ENCODE data around the gene MYOZ3. TPM values are rescaled to one million over a fixed set of nuclear protein-coding genes. Genes with fewer than 3 reads are reported as not detected.

Gene MYOZ3
- total and polyA plus RNA-seq, 10 donors, result 0.04 to 1.2 (median 0.32) TPM; not detected in 1

DNA sequence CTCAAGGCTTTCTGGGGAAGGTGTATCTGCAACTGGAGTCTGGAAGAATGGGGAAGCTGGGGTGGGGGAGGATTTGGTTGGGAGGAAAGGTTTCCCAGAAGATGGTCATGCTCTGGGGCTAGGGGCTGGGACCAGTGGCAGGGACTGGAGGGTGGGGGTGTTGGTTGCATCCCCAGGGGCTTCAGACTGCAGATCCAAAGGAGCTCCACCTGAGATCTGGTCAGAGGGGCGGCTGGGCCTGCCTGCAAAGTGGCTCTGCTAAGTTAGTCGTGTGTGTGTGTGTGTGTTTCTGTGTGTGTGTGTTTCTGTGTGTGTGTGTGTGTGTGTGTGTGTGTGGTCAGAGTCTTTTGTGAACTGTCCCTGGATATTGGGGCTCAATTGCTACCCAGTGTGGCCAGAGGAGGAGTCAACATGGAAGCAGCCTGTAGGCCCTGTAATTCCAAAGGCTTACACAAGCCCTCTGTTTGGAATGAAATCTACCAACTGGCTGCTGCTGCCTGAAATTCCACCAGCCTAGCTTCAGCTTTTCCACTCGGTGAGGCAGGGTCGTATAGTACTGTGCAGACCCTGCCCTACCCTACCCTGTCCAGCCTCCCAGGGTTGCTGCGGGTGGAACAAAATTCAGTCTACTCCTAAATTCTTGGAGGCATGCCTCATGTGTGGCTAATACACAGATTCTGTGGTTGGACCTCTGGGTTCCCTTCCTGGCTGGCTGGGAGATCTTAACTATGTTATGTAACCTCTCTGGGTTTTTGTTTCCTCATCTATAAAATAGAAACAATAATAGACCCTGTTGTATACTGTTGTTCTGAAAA, 33.1 kb upstream of the MYOZ3 start:
- Histone ChIP-seq H3K4me3 (no peak overlapping the region), H3K36me3 (peaks cover 0 to 8% (median 0%) of the 10 kb centered on the region in 6 donors), H3K27ac (peak overlapping the region in 5 of 8 donors; percentile 85 to 89 (median 88)), H3K27me3 (replicated peaks in 1 of 7) (peaks cover 0 to 22% (median 0%) of the 10 kb centered on the region in 7 donors), H3K4me1 (peaks cover 28 to 98% (median 72%) of the 10 kb centered on the region in 6 donors), H3K9me3 (no peaks in the 10 kb centered on the region)
- DNase-seq, result no peak
- TF ChIP-seq CTCF (IDR thresholded peaks at IDR 0.05 in 8 of 11, conservative IDR thresholded peaks at IDR 0.05 in 3 of 11) (no peak), POLR2A (IDR thresholded peaks at IDR 0.05) (no peak), POLR2AphosphoS5 (IDR thresholded peaks at IDR 0.05) (no peak)
- 67 to 85% (median 84%) methylated on average over 5 of the region's 5 CpGs for WGBS, 5 donors
- intact Hi-C loops (cut with DNase I; ENCODE audit: low total_unique reads), result no loop called here

DNA sequence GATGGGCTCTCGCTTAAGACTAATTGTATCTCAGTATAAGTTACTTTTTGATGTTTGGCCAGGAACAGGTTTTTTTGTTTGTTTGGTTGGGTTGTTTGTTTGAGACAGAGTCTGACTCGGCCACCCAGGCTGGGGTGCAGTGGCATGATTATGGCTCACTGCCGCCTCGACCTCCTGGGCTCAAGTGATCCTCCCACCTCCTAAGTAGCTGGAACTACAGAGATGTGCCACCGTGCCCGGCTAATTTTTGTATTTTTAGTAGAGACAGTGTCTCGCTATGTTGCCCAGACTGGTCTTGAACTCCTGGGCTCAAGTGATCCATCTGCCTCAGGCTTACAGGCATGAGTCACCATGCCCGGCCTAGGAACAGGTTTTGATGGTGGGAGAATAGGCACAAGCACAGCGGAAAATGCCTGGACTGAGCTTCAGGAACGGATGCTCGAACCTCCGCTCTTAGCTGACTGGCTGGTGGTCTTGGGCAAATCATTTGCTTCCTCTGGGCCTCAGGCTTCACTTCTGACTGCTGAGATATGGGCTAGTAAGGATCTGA, 32.0 kb upstream of the MYOZ3 start:
- no peak overlapping the region for H3K4me3 ChIP-seq
- peak overlapping the region in 4 of 8 donors; percentile 5 to 28 (median 14) for H3K27ac ChIP-seq
- no peak for DNase-seq
- WGBS, 5 donors, result 86 to 95% (median 89%) methylated on average over 12 of the region's 12 CpGs
- H3K9me3 ChIP-seq, result no peaks in the 10 kb centered on the region
- no peak for TF ChIP-seq POLR2AphosphoS5 (IDR thresholded peaks at IDR 0.05)
- no peak for TF ChIP-seq POLR2A (IDR thresholded peaks at IDR 0.05)
- no peak for TF ChIP-seq CTCF (IDR thresholded peaks at IDR 0.05 in 8 of 11, conservative IDR thresholded peaks at IDR 0.05 in 3 of 11)
- H3K4me1 ChIP-seq, result peaks cover 17 to 91% (median 65%) of the 10 kb centered on the region in 6 donors
- intact Hi-C loops (cut with DNase I; ENCODE audit: low total_unique reads), result no loop called here
- peaks cover 0 to 8% (median 0%) of the 10 kb centered on the region in 6 donors for H3K36me3 ChIP-seq
- H3K27me3 ChIP-seq (replicated peaks in 1 of 7), result peaks cover 0 to 18% (median 0%) of the 10 kb centered on the region in 7 donors

DNA sequence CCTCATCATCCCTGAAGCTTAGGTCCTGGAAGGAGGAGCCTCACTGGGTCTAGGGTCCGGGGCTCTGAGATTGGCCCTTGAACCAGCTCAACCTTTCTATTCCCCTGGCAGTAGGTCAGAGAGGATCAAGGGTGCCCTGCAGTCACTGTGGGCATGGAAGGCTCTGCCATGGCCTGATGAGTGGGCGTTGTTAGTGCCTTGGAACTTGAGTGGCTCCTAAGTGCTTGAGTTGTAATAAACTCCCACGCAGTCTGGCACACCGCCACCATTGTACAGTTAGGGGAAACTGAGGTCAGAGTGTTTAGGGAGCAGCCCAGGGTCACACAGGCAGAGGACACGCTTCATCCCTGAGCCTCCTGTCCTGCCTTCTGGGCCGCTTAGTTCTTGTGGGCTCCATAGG, 31.0 kb upstream of the MYOZ3 start:
- no peaks in the 10 kb centered on the region for H3K9me3 ChIP-seq
- intact Hi-C loops (cut with DNase I; ENCODE audit: low total_unique reads), result no loop called here
- DNase-seq, result no peak
- 79 to 89% (median 83%) methylated on average over 6 of the region's 6 CpGs for WGBS, 5 donors
- no peak overlapping the region for H3K4me3 ChIP-seq
- H3K27me3 ChIP-seq (replicated peaks in 1 of 7), result peaks cover 0 to 10% (median 0%) of the 10 kb centered on the region in 7 donors
- peaks cover 15 to 85% (median 59%) of the 10 kb centered on the region in 6 donors for H3K4me1 ChIP-seq
- TF ChIP-seq CTCF (IDR thresholded peaks at IDR 0.05 in 8 of 11, conservative IDR thresholded peaks at IDR 0.05 in 3 of 11) (no peak), POLR2AphosphoS5 (IDR thresholded peaks at IDR 0.05) (no peak), POLR2A (IDR thresholded peaks at IDR 0.05) (no peak)
- peak overlapping the region in 2 of 8 donors; percentile 37 to 70 for H3K27ac ChIP-seq
- peaks cover 0 to 11% (median 0%) of the 10 kb centered on the region in 6 donors for H3K36me3 ChIP-seq

All from spleen (tissue), 11 donors.